Measurements from ENCODE around the gene CNIH1. TPM values are rescaled to one million over a fixed set of nuclear protein-coding genes. Genes with fewer than 3 reads are reported as not detected.
"Not testable (repeated sequence)": the region's sequence is repeated elsewhere in the genome, so short reads cannot be mapped to it uniquely, and the experiment has no call there.

The CNIH1 gene
- total and polyA plus RNA-seq, 8 donors = 4.7 to 78.5 (median 34.6) TPM

DNA sequence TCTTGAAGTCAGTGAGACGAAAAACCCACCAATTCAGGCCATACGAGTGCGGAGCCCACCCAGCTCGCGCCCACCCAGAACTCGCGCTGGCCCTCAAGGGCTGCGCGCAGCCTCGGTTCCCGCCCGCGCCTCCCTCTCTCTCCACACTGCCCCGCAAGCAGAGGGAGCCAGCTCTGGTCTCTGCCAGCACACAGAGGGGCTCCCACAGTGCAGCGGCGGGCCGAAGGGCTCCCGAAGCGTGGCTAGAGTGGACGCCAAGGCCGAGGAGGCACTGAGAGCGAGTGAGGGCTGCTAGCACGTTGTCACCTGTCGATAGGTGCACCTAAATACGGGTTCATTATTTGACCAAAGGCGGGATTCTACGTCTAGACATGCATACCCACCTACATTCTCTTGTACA, 46.6 kb downstream of the CNIH1 start:
- no peaks in the 10 kb centered on the region for H3K9me3 ChIP-seq
- H3K27me3 ChIP-seq = peaks cover 0 to 9% (median 0%) of the 10 kb centered on the region in 3 donors
- intact Hi-C loops (cut with DNase I; ENCODE audit: low total_unique reads) = no loop called here
- H3K36me3 ChIP-seq = no peaks in the 10 kb centered on the region
- WGBS, 5 donors = 94 to 97% (median 96%) methylated on average over 27 of the region's 27 CpGs
- peaks cover 5 to 24% (median 13%) of the 10 kb centered on the region in 4 donors for H3K4me1 ChIP-seq
- no peak for DNase-seq
- H3K27ac ChIP-seq = no peak overlapping the region
- no peak overlapping the region for H3K4me3 ChIP-seq
- TF ChIP-seq, protein P1, sequence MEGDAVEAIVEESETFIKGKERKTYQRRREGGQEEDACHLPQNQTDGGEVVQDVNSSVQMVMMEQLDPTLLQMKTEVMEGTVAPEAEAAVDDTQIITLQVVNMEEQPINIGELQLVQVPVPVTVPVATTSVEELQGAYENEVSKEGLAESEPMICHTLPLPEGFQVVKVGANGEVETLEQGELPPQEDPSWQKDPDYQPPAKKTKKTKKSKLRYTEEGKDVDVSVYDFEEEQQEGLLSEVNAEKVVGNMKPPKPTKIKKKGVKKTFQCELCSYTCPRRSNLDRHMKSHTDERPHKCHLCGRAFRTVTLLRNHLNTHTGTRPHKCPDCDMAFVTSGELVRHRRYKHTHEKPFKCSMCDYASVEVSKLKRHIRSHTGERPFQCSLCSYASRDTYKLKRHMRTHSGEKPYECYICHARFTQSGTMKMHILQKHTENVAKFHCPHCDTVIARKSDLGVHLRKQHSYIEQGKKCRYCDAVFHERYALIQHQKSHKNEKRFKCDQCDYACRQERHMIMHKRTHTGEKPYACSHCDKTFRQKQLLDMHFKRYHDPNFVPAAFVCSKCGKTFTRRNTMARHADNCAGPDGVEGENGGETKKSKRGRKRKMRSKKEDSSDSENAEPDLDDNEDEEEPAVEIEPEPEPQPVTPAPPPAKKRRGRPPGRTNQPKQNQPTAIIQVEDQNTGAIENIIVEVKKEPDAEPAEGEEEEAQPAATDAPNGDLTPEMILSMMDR (IDR thresholded peaks at IDR 0.05) = no peak
- TF ChIP-seq EP300 (IDR thresholded peaks at IDR 0.05) (no peak), POLR2A (IDR thresholded peaks at IDR 0.05) (no peak), POLR2AphosphoS5 (IDR thresholded peaks at IDR 0.05) (no peak)

DNA sequence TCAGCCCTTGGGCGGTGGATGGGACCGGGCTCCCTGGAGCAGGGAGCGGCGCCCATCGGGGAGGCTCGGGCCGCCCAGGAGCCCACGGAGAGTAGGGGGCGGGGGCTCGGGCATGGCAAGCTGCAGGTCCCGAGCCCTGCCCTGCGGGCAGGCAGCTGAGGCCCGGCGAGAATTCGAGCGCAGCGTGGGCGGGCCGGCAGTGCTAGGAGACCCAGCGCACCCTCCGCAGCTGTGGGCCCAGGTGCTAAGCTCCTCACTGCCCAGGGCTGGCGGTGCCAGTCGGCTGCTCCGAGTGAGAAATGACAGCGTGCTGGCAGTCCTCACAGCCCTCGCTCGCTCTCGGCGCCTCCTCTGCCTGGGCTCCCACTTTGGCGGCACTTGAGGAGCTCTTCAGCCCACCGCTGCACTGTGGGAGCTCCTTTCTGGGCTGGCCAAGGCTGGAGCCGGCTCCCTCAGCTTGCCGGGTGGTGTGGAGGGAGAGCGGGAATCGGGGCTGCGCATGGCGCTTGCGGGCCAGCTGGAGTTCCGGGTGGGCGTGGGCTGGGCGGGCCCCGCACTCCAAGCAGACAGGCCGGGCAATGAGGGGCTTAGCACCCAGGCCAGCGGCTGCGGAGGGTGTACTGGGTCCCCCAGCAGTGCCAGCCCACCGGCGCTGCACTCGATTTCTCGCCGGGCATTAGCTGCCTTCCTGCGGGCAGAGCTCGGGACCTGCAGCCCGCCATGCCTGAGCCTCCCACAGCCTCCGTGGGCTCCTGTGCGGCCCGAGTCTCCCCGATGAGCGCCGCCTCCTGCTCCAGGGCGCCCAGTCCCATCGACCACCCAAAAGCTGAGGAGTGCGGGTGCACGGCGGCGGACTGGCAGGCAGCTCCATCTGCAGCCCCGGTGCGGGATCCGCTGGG, 47.9 kb downstream of the CNIH1 start:
- intact Hi-C loops (cut with DNase I; ENCODE audit: low total_unique reads); H3K36me3 ChIP-seq; H3K27ac ChIP-seq; DNase-seq; H3K9me3 ChIP-seq; H3K4me3 ChIP-seq; H3K27me3 ChIP-seq: not testable (repeated sequence)
- peaks cover 5 to 16% (median 13%) of the 10 kb centered on the region in 4 donors for H3K4me1 ChIP-seq
- 83 to 96% (median 92%) methylated on average over 28 to 68 of the region's 68 CpGs for WGBS, 5 donors

DNA sequence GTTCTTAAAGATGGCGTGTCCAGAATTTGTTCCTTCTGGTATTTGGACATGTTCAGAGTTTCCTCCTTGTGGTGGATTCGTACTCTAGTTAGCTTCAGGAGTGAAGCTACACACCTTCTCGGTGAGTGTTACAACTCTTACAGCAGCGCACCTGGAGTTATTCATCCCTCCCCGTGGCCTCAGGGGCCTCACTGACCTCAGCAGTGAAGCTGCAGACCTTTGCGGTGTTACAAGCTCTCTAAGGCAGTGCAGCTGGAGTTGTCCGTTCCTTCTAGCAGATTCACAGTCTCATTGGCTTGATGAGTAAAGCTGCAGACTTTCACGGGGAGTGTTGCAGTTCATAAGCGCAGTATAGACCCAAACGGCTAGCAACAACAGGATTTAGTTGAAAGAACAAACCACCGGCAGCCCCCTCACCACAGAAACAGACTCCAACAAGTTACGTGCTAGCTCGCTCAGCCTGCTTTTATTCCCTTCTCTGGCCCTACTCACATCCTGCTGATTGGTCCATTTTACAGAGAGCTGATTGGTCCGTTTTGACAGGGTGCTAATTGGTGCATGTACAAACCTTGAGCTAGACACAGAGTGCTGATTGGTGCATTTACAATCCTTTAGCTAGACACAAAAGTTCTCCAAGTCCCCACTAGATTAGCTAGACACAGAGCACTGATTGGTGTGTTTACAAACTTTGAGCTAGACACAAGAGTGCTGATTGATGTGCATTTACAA, 48.9 kb downstream of the CNIH1 start:
- H3K9me3 ChIP-seq = no peaks in the 10 kb centered on the region
- H3K36me3 ChIP-seq = no peaks in the 10 kb centered on the region
- TF ChIP-seq EP300 (IDR thresholded peaks at IDR 0.05) = no peak
- no peak for TF ChIP-seq POLR2A (IDR thresholded peaks at IDR 0.05)
- TF ChIP-seq, protein P1 (IDR thresholded peaks at IDR 0.05) = no peak
- TF ChIP-seq POLR2AphosphoS5 (IDR thresholded peaks at IDR 0.05) = no peak
- no peak overlapping the region for H3K27ac ChIP-seq
- WGBS, 5 donors = 75 to 92% (median 88%) methylated on average over 13 to 14 of the region's 14 CpGs
- H3K4me3 ChIP-seq = no peak overlapping the region
- peaks cover under 1 to 7% (median 7%) of the 10 kb centered on the region in 4 donors for H3K4me1 ChIP-seq
- intact Hi-C loops (cut with DNase I; ENCODE audit: low total_unique reads) = no loop called here
- peaks cover 0 to 9% (median 0%) of the 10 kb centered on the region in 3 donors for H3K27me3 ChIP-seq
- no peak for DNase-seq

DNA sequence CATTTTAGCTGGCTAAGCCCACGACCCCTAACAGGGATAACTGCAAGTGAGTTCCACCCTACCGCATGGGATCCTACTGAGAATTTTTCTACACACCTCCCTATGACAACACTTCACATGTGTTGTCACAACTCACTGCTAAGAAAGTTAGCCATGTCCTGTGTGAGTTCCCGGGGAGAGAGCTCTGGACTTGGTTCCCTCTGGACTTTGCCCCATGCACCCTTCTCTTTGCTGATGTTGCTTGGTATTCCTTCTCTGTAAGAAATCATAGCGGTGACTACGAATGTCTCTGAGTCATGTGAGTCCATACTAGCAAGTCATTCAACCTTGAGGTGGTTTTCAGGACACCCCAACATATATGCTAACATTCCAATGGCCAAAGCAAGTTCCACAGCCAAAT, 53.8 kb downstream of the CNIH1 start:
- Histone ChIP-seq H3K36me3 (no peaks in the 10 kb centered on the region), H3K4me3 (no peak overlapping the region), H3K27me3 (peaks cover 0 to 16% (median 0%) of the 10 kb centered on the region in 3 donors), H3K9me3 (no peaks in the 10 kb centered on the region), H3K27ac (no peak overlapping the region), H3K4me1 (no peaks in the 10 kb centered on the region)
- TF ChIP-seq POLR2AphosphoS5 (IDR thresholded peaks at IDR 0.05) (no peak), EP300 (IDR thresholded peaks at IDR 0.05) (no peak)
- TF ChIP-seq, protein P1 (IDR thresholded peaks at IDR 0.05) = no peak
- 64 to 79% (median 68%) methylated on average over 5 of the region's 5 CpGs for WGBS, 5 donors
- intact Hi-C loops (cut with DNase I; ENCODE audit: low total_unique reads) = no loop called here
- peak in 1 of 2 donors; percentile 44 for DNase-seq
